Chondrocyte (in vitro differentiated cells): Measurements from ENCODE around the gene CACNB4. TPM values are rescaled to one million over a fixed set of nuclear protein-coding genes. Genes with fewer than 3 reads are reported as not detected.

ENCODE experiments used
- DNase-seq: peaks from one replicate; pipeline ENCODE4 v3.0.0; 2021; ENCODE audit warnings: mixed read lengths, low spot score
- H3K27ac Mint-ChIP-seq: one replicate; pipeline ENCODE4 v1.8.0; 2021; ENCODE audit warnings: mild to moderate bottlenecking, moderate library complexity, mixed read lengths; ENCODE audit not compliant: unreplicated experiment
- H3K27me3 Mint-ChIP-seq: 2 replicates; pipeline ENCODE4 v1.8.0; 2021; ENCODE audit warnings: low read depth, mixed read lengths
- H3K36me3 Mint-ChIP-seq: 2 replicates; pipeline ENCODE4 v1.8.0; 2021; ENCODE audit warnings: low read depth, mixed read lengths
- H3K4me1 Mint-ChIP-seq: 2 replicates; pipeline ENCODE4 v1.8.0; 2021; ENCODE audit warnings: low read depth, mild to moderate bottlenecking, mixed read lengths
- H3K4me3 Mint-ChIP-seq: one replicate; pipeline ENCODE4 v1.8.0; 2021; ENCODE audit warnings: mild to moderate bottlenecking, moderate library complexity, mixed read lengths; ENCODE audit not compliant: unreplicated experiment
- H3K9me3 Mint-ChIP-seq: 2 replicates; pipeline ENCODE4 v1.8.0; 2021; ENCODE audit warnings: low read depth, mixed read lengths
- total RNA-seq: library from RNA; stranded (reverse); gene quantifications from 3 replicates; pipeline ENCODE4 v1.2.1, GENCODE V29; 2021
- TF ChIP-seq, protein P1 (sequence below): fragments of 200-600 bp; sonication (generic); IDR thresholded peaks from 2 replicates; pipeline ENCODE4 v1.5.0; 2021; ENCODE audit warnings: antibody characterized with exemption, mild to moderate bottlenecking, moderate library complexity

Gene CACNB4
- total RNA-seq, 1 donor from 2014 or later = 2.1 TPM

DNA sequence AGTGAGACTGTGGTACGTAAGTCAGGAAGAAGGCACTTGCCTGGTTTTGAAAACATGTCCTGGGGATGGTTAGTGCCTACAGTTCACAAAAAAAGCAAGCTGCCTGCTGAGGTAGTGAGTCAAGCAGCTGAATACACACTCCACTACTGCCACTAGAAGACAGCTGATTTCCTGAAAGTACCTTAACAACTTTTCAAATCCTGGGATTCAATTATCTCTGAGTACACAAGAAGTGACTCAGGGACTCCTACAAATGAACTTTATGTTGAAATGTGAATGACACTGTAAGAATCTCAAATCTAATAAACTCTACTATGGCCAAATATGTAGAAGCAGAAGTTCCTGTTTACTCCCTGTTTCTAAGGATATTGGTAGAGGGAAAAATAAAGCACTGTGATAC is 212.6 kb downstream of the CACNB4 start:
- DNase-seq = no peak
- peaks cover 5% of the 10 kb centered on the region for H3K4me1 Mint-ChIP-seq
- no peak overlapping the region for H3K27ac Mint-ChIP-seq
- TF ChIP-seq, protein P1, sequence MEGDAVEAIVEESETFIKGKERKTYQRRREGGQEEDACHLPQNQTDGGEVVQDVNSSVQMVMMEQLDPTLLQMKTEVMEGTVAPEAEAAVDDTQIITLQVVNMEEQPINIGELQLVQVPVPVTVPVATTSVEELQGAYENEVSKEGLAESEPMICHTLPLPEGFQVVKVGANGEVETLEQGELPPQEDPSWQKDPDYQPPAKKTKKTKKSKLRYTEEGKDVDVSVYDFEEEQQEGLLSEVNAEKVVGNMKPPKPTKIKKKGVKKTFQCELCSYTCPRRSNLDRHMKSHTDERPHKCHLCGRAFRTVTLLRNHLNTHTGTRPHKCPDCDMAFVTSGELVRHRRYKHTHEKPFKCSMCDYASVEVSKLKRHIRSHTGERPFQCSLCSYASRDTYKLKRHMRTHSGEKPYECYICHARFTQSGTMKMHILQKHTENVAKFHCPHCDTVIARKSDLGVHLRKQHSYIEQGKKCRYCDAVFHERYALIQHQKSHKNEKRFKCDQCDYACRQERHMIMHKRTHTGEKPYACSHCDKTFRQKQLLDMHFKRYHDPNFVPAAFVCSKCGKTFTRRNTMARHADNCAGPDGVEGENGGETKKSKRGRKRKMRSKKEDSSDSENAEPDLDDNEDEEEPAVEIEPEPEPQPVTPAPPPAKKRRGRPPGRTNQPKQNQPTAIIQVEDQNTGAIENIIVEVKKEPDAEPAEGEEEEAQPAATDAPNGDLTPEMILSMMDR = no peak
- no peak overlapping the region for H3K4me3 Mint-ChIP-seq
- no peaks in the 10 kb centered on the region for H3K36me3 Mint-ChIP-seq
- no peaks in the 10 kb centered on the region for H3K9me3 Mint-ChIP-seq
- H3K27me3 Mint-ChIP-seq = no peaks in the 10 kb centered on the region

DNA sequence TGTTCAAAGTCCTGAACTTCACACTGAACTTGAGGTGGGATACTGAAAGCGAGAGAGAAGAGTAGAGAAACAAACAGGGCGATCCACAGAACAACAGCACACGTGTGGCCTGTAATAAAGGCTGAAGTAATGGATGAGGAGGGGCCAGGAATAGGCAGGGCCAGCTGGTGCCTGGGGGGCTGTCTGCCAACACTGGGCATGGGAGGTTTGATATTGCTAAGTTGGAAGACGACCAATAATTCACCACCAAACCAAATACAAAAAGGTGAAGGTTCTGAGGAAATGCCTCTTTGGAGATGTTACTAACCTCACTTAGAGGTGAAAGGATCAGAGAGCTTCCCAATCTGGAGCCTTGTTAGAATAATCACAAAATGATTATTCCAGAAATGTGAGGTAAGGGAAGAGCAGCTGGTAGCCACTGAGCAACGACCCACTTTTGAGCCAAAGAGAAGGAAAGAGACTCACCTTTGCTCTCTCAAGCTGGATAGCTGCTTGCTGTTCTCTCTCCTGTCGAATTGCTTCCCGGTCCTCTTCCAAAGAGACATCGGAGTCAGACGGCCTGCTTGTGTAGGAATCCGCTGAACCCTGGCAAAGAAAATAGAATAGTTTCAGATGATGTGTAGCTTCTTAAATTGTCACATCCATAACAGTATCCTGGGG is 215.9 kb downstream of the CACNB4 start:
- no peaks in the 10 kb centered on the region for H3K27me3 Mint-ChIP-seq
- no peaks in the 10 kb centered on the region for H3K36me3 Mint-ChIP-seq
- H3K9me3 Mint-ChIP-seq = no peaks in the 10 kb centered on the region
- no peak for DNase-seq
- no peak overlapping the region for H3K4me3 Mint-ChIP-seq
- H3K4me1 Mint-ChIP-seq = peaks cover 22% of the 10 kb centered on the region
- TF ChIP-seq, protein P1 = no peak
- H3K27ac Mint-ChIP-seq = no peak overlapping the region

DNA sequence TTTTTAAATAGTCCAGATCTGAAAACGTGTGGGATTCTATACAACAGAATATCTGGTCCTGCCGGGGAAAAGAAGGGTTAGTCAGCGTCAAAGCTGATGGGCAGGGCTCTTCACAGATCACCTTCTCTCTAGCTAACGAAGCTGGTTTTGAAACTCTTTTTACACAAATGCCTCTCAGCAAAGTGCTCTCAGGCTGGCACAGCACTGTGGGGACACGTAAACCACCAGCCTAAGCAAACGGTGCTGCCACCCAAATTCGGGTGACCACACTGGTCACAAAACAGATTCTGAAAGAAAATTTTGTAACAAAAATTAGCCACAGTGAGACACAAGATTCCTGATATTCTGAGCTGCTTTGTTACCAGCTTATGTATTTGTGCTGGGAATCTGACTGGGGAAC is 217.5 kb downstream of the CACNB4 start:
- Mint-ChIP-seq H3K4me3 (no peak overlapping the region), H3K36me3 (no peaks in the 10 kb centered on the region), H3K27me3 (no peaks in the 10 kb centered on the region), H3K27ac (no peak overlapping the region), H3K4me1 (peaks cover 22% of the 10 kb centered on the region), H3K9me3 (no peaks in the 10 kb centered on the region)
- DNase-seq = no peak
- TF ChIP-seq, protein P1 = no peak

DNA sequence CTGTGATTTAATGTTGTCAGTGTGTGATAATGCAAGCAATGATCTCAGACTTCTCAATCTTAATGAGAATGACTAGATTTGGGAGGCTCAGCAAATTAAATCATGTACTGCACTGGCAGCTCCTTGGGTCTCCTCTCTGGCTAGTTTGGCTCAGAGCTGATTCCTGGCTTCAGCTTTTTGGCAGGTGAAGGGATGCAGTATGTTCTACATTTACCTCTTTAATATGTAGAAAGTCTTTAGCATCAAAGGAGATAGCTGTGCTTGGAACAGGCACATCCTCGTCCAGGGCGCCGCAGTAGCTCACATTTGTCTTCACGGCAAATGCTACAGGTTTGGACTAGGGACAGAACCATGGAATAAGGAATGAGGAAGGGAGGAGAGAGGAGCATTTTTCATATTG is 218.3 kb downstream of the CACNB4 start:
- Mint-ChIP-seq H3K27ac (no peak overlapping the region), H3K4me3 (no peak overlapping the region), H3K36me3 (no peaks in the 10 kb centered on the region), H3K4me1 (peaks cover 17% of the 10 kb centered on the region), H3K27me3 (no peaks in the 10 kb centered on the region), H3K9me3 (no peaks in the 10 kb centered on the region)
- TF ChIP-seq, protein P1 = no peak
- no peak for DNase-seq

DNA sequence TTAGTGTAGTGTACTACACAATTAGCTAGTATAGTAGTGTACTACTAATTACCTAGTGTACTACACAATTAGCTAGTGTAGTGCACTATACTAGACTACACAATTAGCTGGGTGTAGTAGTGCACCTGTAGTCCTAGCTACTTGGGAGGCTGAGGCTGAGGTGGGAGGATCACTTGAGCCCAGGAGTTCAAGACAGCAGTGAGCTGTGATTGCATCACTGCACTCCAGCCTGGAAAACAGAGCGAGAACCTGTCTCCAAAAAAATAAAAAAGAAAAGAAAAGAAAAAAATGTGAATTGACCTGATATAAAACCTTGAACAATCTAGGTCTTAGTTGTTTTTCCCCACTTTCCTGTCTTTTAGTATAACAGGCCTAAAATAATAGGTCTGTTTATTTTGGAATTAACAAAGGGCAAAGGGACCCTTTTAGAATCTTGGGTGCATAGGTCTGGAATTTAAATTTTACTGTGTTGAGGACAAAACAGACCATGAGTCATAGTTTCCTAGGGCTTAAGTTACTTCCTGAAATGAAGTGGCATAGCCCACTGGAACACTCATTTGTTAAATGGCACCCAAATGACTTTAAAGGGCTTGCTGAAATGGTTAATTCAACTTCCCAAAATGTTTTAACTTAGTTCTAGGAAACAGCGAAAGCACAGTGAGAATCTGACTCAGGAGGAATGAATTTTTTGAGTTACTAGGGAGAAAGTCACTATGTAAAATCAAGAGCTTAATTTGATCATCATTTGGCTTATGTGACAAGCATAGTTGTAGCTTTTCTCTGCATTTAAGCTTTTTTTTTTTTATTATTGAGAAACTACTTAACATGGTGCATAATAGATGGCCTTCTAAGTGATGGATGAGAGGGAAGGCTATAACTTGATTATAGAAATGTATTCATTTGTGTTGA is 219.9 kb downstream of the CACNB4 start:
- H3K4me3 Mint-ChIP-seq = no peak overlapping the region
- H3K27me3 Mint-ChIP-seq = no peaks in the 10 kb centered on the region
- no peak for DNase-seq
- peak overlapping the region; percentile 87 for H3K27ac Mint-ChIP-seq
- no peaks in the 10 kb centered on the region for H3K36me3 Mint-ChIP-seq
- H3K9me3 Mint-ChIP-seq = no peaks in the 10 kb centered on the region
- peaks cover 22% of the 10 kb centered on the region for H3K4me1 Mint-ChIP-seq
- TF ChIP-seq, protein P1 = no peak
